Measurements from ENCODE around the gene ADPRH. TPM values are rescaled to one million over a fixed set of nuclear protein-coding genes. Genes with fewer than 3 reads are reported as not detected.

ADPRH gene
- total and polyA plus RNA-seq, 10 of the 15 experiments (the other 5 are each of a cell fraction or from before 2014, with no cell fraction given) = 2.3 to 32.6 (median 19.0) TPM

DNA sequence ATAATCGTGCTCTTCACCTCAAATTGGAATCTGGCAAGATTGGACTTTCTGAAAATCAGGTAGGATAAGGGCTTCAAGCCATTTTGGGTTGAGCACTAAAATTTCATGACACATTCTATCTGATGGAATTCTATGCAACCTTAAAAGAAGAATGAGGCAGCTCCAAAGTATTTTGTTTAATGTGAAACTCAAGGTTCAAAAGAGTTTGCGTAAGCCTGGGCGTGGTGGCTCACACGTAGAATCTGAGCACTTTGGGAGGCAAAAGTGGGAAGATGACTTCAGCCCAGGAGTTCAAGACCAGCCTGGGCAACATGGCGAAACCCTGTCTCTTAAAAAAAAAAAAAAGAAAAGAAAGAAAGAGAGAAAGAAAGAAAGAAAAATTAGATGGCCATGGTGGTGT lies 14.8 kb downstream of the ADPRH start:
- peaks cover 6% of the 10 kb centered on the region for H3K79me2 ChIP-seq (ENCODE audit: control insufficient read depth, insufficient read depth, low read length)
- no peaks in the 10 kb centered on the region for H4K20me1 ChIP-seq (ENCODE audit: control insufficient read depth, insufficient read depth)
- H3K4me1 ChIP-seq (ENCODE audit: control insufficient read depth, insufficient read depth, low read length) = peaks cover 36% of the 10 kb centered on the region
- DNase-seq (ENCODE audit: low read depth, low spot score) = no peak
- FAIRE-seq = no peak
- no peak overlapping the region for H2AFZ ChIP-seq (ENCODE audit: control insufficient read depth, low read depth, low read length)
- no peak overlapping the region for H3K4me3 ChIP-seq
- BruUV-seq (replicated peaks) = no TSS peak
- CTCF ChIA-PET = interaction anchor here (0.9 to 1.3 kb wide), 2 partner anchors 35 to 75 kb away, joined by 3 to 4 read pairs; partner anchors contain the start of gene CD80
- SMC1A ChIA-PET (ENCODE audit: uncharacterized antibody, unreplicated experiment) = interaction anchor here (1.0 to 4.9 kb wide), 6 partner anchors 9 to 79 kb away, joined by 3 to 41 read pairs (median 13); partner anchors contain the start of gene ADPRH
- in situ Hi-C loops (cut with MboI) = no loop called here
- peaks cover 14% of the 10 kb centered on the region for H3K9me3 ChIP-seq (replicated peaks; ENCODE audit: control insufficient read depth, insufficient read depth, low read length)
- no peak for TF ChIP-seq KDM1A (IDR thresholded peaks at IDR 0.05; ENCODE audit: borderline replicate concordance)
- TF ChIP-seq IKZF2 (IDR thresholded peaks at IDR 0.05) = no peak
- TF ChIP-seq SP1 (IDR thresholded peaks at IDR 0.05; ENCODE audit: low read depth, low read length) = no peak
- no peak for TF ChIP-seq EGR1 (IDR thresholded peaks at IDR 0.05; ENCODE audit: borderline replicate concordance in 1 of 2, low read depth in 2 of 2, low read length in 2 of 2)
- TF ChIP-seq SUZ12 (IDR thresholded peaks at IDR 0.05; ENCODE audit: unreplicated experiment) = no peak
- no peak for TF ChIP-seq WRNIP1 (IDR thresholded peaks at IDR 0.05; ENCODE audit: borderline replicate concordance, low read depth, low read length)
- no peak for TF ChIP-seq TBL1XR1 (IDR thresholded peaks at IDR 0.05; ENCODE audit: low read depth, low read length)
- no peak for TF ChIP-seq SMARCA5 (IDR thresholded peaks at IDR 0.05)
- TF ChIP-seq HDGF (IDR thresholded peaks at IDR 0.05) = no peak
- TF ChIP-seq, protein P1, sequence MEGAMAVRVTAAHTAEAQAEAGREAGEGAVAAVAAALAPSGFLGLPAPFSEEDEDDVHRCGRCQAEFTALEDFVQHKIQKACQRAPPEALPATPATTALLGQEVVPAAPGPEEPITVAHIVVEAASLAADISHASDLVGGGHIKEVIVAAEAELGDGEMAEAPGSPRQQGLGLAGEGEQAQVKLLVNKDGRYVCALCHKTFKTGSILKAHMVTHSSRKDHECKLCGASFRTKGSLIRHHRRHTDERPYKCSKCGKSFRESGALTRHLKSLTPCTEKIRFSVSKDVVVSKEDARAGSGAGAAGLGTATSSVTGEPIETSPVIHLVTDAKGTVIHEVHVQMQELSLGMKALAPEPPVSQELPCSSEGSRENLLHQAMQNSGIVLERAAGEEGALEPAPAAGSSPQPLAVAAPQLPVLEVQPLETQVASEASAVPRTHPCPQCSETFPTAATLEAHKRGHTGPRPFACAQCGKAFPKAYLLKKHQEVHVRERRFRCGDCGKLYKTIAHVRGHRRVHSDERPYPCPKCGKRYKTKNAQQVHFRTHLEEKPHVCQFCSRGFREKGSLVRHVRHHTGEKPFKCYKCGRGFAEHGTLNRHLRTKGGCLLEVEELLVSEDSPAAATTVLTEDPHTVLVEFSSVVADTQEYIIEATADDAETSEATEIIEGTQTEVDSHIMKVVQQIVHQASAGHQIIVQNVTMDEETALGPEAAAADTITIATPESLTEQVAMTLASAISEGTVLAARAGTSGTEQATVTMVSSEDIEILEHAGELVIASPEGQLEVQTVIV (IDR thresholded peaks at IDR 0.05; ENCODE audit: borderline replicate concordance, partially characterized antibody) = no peak
- TF ChIP-seq CBX3 (IDR thresholded peaks at IDR 0.05; ENCODE audit: borderline replicate concordance, low read depth) = no peak
- TF ChIP-seq NFYB (IDR thresholded peaks at IDR 0.05; ENCODE audit: insufficient read depth, low read depth, low read length) = no peak
- no peak for TF ChIP-seq ZNF384 (IDR thresholded peaks at IDR 0.05; ENCODE audit: borderline replicate concordance, low read depth, low read length)
- no peak for TF ChIP-seq STAT3 (IDR thresholded peaks at IDR 0.05; ENCODE audit: low read depth, low read length)
- no peak for TF ChIP-seq ASH2L (IDR thresholded peaks at IDR 0.05; ENCODE audit: borderline replicate concordance, low read depth)
- TF ChIP-seq ZNF207 (IDR thresholded peaks at IDR 0.05; ENCODE audit: borderline replicate concordance) = no peak
- no peak for TF ChIP-seq EZH2 (IDR thresholded peaks at IDR 0.05; ENCODE audit: borderline replicate concordance, control insufficient read depth, low read depth, low read length)
- no peak for TF ChIP-seq IRF4 (IDR thresholded peaks at IDR 0.05; ENCODE audit: low read depth, low read length)
- TF ChIP-seq RBBP5 (conservative IDR thresholded peaks at IDR 0.05) = no peak
- no peak for TF ChIP-seq FOS (IDR thresholded peaks at IDR 0.05; ENCODE audit: borderline replicate concordance, extremely low read depth, insufficient read length)
- no peak overlapping the region for H3K4me2 ChIP-seq (ENCODE audit: control insufficient read depth, insufficient read depth)
- no peak for ATAC-seq
- no peak overlapping the region for H3K27ac ChIP-seq (ENCODE audit: control insufficient read depth, insufficient read depth)
- POLR2A ChIA-PET = interaction anchor here (1.0 to 3.5 kb wide), 5 partner anchors 8 to 39 kb away, joined by 3 to 36 read pairs (median 6); partner anchors contain the start of gene ADPRH
- intact Hi-C loops (cut with micrococcal nuclease; ENCODE audit: unreplicated experiment) = no loop called here
- RAD21 ChIA-PET (ENCODE audit: unreplicated experiment) = interaction anchor here (1.3 to 2.2 kb wide), 4 partner anchors 9 to 87 kb away, joined by 3 to 16 read pairs (median 4); partner anchors contain the start of gene ADPRH
- no peaks in the 10 kb centered on the region for H3K27me3 ChIP-seq (replicated peaks in 1 of 2; ENCODE audit: control insufficient read depth in 2 of 2, insufficient read depth in 2 of 2, low read length in 1 of 2)
- no peak overlapping the region for H3K9ac ChIP-seq (ENCODE audit: control insufficient read depth, insufficient read depth, low read length)
- WGBS (ENCODE audit: insufficient coverage, insufficient replicate concordance, low lambda C conversion rate, missing lambda C conversion rate) = 98% methylated on average over 4 of the region's 5 CpGs
- H3K36me3 ChIP-seq (ENCODE audit: control insufficient read depth in 2 of 2, insufficient read depth in 2 of 2, low read length in 1 of 2) = no peaks in the 10 kb centered on the region
